H54 (cell line): Measurements from ENCODE around the gene LRRTM3.

ENCODE experiments used
- DNase-seq: peaks from one replicate; pipeline ENCODE4 v3.0.0; 2011; ENCODE audit warnings: low spot score, mixed read lengths; ENCODE audit not compliant: insufficient read length
- FAIRE-seq: peaks from 3 replicates; lab custom pipeline; 2011; peaks lifted over from hg19 to GRCh38; lab: Jason Lieb, UNC
- POLR2A ChIP-seq: IDR thresholded peaks from 2 replicates; pipeline ENCODE4 v1.6.1; 2011; ENCODE audit warnings: low read depth, mild to moderate bottlenecking, low read length

Gene LRRTM3

DNA sequence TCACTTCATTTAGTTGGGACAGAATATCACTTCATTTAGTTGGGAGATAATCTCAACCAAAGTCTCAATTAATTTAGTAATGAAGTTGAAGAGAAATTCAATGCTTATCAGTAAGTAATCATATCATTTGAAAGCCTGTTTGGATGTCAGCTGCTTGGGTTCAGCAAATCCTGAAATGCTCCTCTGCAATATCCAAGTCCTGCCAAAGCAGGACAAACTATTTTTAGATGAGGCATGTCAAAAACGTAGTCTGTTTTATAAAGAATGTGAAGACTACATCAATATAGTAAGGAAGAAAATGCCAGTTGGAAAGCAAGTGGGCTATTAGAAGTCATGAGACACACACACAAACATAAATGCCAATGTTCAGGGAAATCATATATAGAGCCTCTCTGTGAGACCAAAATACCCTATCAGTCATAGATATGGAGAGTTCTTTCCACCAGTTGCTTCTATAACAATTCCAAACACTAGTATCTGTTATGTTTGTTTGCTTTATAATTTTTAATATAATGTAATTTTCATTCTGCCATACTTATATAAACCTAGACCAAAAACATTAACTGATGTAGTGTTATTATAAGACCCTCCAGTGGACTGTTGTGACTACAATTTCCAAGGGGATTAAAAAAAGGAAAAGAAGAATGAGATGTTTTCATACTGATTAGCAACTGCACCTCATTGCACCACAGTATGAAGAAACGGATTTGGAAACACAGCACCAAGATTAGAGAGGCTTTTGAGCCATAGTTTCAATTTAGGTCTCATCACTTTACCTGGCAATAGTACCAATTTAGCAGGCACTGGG, 160.7 kb downstream of the LRRTM3 start:
- DNase-seq (no peak), FAIRE-seq (no peak)
- no peak for TF ChIP-seq POLR2A

DNA sequence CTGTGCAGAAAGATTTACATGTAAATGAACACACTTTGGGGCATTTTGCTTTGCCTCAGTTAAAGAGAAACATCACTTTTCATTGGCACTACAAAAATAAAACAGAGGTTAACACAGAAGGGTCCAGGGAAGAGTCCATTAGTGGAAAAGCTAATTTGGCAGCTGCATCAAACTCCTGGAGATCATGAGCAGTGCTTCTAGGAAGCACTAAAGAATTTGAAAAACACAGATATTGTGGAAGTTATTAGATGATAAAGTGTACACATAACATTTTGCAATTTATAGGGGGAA, 161.2 kb downstream of the LRRTM3 start:
- FAIRE-seq (no peak), DNase-seq (no peak)
- TF ChIP-seq POLR2A = no peak

DNA sequence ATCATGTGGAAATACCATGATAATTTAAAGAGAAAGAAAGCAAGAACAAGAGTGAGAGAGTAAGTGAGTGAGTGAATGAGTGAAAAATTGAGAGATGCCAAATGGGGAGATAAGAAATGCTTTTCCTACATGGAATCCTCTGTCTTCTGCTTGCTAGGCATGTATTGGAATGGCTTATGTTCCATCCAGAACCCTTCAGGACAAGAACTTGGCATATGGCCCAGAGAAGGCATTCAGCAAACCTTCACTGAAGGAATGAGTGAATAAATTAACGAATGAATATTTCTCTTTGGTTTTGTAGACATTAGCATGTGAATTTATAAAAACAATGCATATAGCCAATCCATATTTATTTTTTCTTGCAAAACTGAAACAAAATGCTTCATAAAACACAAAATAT, 162.2 kb downstream of the LRRTM3 start:
- no peak for DNase-seq
- no peak for TF ChIP-seq POLR2A
- no peak for FAIRE-seq

DNA sequence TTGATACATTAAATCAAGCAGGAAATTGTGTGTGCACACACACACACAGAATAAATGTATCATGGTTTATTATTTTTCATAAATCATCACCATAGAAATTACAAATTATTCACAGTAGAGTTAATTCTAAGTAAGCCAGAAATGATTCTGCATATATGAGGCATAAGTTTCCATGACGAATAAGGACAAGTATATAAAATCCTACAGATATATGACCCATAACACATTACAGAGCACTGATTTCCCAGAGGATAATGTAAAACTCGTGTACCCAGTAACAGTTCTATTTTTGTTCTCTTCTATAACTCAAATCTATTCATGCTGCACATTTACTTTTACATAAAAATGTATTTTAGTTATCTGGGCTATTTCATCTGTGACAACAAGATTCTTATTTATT, 169.7 kb downstream of the LRRTM3 start:
- no peak for TF ChIP-seq POLR2A
- DNase-seq (no peak), FAIRE-seq (no peak)

DNA sequence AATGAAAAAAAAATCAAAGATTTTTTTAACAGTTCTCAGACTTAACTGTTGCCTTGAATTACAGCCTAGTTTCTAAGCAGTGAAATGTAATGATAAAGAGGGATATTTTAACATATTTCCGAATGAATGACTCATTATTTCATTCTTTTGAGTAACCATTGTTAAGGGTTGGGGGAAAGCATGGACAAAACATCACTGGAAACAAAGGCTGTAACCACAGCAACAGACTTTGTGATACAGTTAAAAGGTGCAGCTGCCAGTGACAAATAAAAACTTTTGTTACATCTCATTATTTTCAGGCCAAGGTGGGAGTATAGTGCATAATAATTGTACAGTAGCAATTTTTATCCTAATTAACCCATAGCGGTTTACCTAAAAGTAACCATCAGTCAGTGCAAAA, 172.6 kb downstream of the LRRTM3 start:
- no peak for FAIRE-seq
- no peak for TF ChIP-seq POLR2A
- DNase-seq = no peak

DNA sequence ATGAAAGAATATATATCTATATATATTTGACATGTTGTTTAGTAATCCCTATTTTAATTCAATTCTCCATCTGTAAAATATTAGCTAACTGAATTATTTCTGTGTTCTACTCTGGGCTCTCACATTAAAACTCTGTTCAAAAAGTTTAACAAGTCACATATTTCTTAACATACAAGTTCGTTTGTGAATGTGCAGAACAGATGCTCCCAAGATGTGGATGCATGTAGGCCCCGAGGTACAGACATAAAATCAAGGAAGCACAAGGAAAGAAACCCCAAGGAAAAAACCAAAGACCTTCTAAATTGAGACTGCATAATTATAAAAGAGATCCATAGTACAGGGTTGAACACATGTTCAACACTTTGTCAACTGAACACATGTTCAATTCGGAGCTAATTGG, 175.1 kb downstream of the LRRTM3 start:
- DNase-seq (no peak), FAIRE-seq (no peak)
- no peak for TF ChIP-seq POLR2A

DNA sequence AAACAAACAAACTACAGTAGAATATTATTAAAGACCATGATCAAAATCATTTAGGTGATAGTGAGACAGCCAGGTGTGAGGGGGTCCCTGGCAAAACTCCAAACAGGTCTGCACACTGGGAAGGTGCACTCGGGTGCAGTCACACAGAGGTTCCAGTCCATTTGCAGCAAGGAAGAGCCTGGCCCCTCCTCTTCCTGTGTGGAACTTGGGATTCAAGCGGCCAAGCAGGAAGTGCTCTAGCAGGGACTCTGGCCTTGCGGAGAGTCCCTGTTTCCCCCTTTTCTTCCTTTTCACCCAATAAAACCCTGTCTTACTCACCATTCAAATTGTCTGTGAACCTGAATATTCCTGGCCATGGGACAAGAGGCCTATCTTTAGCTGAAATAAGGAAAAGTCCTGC, 181.8 kb downstream of the LRRTM3 start:
- TF ChIP-seq POLR2A = no peak
- DNase-seq (no peak), FAIRE-seq (no peak)

DNA sequence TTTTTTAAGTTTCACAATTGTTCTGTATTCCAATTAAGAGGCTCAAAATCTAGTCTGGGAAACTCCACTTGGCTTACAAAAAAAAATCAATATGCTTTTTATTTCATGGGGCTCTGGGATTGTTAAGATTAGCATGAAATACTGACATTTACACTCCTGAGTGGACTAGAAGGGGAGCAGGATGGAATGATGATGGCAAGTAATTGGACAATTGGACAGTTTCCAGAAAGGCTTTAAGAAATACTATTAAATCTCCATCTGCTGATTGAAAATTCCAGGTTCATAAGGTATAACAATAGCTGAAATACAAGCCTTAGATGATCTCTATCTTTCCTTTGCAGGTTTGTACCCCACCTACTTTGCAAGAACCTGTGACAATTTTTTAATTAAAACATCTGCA, 184.4 kb downstream of the LRRTM3 start:
- no peak for TF ChIP-seq POLR2A
- DNase-seq (no peak), FAIRE-seq (no peak)

DNA sequence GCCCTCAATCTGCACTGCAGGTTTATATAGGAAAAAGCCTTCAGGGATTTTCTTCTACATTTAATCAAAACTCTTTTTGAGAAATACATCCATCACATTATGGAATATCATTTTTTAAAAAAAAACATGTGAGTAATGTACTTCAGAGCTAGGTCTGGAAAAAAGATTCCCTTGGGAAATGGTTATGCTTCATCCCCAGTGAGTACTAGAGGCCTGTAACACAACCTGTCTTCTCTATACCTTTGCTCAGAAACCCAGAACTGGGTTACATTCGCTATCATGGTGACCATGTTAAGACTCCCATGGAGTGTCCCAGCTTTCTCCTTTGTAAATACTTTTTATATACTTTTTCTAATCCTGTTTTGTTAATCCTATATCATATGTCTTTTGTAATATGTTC, 186.9 kb downstream of the LRRTM3 start:
- no peak for TF ChIP-seq POLR2A
- DNase-seq = no peak
- no peak for FAIRE-seq

DNA sequence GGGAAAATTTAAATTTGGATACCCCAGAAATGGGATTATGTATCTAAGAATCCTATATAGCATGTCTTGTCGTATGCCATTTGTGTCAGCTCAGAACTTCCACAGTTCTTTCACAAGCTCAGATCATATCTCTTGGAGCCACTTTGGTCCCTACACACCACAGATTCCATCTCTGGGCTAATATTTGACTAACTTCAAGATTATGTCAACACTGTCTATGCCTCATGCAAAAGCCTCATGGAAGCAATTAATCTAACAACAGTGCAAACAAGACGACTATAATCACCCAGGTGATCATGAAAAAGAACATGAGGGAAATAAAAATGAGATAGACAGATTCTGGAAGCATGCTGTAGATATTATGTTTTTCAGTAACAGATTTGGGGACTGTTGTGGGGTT, 189.1 kb downstream of the LRRTM3 start:
- DNase-seq = no peak
- no peak for TF ChIP-seq POLR2A

DNA sequence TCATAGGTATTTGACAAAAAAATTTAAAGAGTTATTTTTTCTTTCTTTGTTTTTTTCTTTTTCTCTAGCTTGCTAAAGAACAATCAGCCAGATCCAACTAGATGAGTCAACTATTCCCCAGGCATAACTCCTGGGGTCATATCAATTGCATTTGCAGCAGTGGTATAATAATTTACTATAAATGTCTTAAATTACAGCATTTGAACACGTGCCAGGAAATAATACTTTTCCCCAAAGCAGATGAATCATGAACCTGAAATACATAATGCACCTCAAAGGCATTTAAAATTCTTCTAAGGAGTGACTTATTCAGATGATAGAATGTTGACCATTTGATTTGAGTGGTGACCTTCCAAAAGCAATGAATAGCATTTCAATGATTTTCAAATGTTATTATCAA, 190.1 kb downstream of the LRRTM3 start:
- TF ChIP-seq POLR2A = no peak
- FAIRE-seq = no peak
- no peak for DNase-seq

More for the DNA sequence above, 189.1 kb downstream of the LRRTM3 start:
- no peak for FAIRE-seq

DNA sequence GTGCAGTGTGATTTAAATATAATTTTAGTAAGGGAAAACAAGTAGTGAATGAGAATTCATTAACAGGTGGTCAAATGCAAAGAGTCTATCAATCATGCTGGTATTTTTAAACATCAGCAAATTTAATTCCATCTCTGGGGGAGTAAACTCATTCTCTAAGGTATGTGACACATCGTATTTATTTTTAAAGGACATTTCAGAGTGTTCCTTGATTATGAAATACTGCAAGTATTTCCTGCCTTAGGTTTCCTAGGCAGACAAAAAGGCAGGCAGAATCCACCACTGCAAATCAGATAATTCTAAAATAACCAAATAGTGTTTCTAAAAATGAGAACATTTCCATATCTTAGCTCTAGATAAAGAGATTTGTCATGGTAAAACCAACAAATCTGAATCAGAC, 193.8 kb downstream of the LRRTM3 start:
- FAIRE-seq (no peak), DNase-seq (no peak)
- no peak for TF ChIP-seq POLR2A

DNA sequence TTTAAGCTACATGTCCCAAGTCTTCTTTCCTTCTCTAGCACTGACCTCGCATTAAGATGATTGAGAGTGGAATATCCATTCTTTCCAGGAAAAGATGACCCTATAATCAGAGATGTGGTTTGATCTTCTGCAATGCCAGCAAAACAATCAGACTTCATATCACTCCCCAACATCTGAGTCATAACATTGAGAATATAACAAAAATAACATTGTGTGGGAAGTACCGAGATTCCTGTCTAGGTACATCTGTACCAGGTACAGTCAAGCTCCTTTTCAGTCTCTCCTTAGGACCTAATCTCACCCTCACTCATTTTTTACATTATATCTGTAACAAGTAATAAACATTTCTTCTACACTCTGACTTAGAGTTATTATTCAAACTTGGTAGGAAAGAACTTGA, 201.6 kb downstream of the LRRTM3 start:
- no peak for TF ChIP-seq POLR2A
- DNase-seq (no peak), FAIRE-seq (no peak)

DNA sequence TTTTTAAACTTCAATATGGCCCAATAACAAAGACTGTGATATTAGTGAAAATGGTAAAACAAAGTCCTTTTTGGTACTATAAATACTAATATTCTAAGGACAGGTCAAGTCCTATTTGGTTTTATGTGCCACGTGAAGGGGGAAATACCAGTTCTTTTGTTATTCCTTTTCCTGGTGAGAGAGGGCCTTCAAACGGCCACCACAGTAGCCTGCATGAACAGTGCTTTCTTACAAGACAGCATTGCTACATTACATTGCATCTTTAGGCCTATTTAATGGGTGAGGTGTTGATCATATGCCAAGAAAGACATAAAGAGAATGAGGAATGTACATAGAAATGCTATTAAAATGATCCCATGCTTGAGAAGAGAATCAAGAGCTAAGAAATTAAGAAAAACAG, 214.8 kb downstream of the LRRTM3 start:
- DNase-seq = no peak
- TF ChIP-seq POLR2A = no peak
- FAIRE-seq = no peak

DNA sequence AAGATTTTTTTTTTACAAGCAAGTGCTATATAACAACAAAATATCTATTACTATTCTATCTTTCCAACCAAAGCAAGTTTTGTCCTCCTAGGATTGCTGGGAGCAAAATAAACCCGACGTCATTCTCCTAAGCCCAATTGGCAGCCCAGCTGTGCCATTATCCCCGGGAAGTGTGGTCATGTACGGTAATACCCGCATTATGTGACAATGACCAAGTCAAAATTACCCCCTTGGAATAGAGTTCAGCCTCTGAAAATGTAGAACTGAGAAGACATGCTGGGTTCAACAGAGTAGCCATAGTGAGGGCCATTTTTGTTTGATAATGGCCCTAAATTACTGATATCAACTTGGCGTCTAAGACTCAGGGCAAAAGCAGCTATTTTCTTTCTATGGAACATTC, 215.5 kb downstream of the LRRTM3 start:
- TF ChIP-seq POLR2A = no peak
- DNase-seq (no peak), FAIRE-seq (no peak)
